Panc1 (cell line): ENCODE data around the gene ACSM5.

Experiments
- CTCF ChIP-seq: fragments of 450-650 bp; IDR thresholded peaks from 2 replicates; pipeline ENCODE4 v1.5.1; 2017; ENCODE audit warnings: mild to moderate bottlenecking
- SIN3A ChIP-seq: IDR thresholded peaks from 2 replicates; pipeline ENCODE4 v1.6.1; 2012; ENCODE audit warnings: low read depth, mild to moderate bottlenecking, low read length, moderate library complexity, borderline replicate concordance; ENCODE audit not compliant: insufficient read depth

GRCh38 chr16:20396846-20397467, 12.4 kb upstream of the ACSM5 start:
- TF ChIP-seq SIN3A (no peak), CTCF (no peak)
